Measurements from ENCODE around the gene BACE1.
"Not testable (repeated sequence)": the region's sequence is repeated elsewhere in the genome, so short reads cannot be mapped to it uniquely, and the experiment has no call there.

Gene BACE1

GRCh38 chr11:117316197-117316961 is at the start of gene BACE1:
TSS of gene BACE1 (minus strand) at chr11:117316256. CDS start at chr11:117315795, 461 bp downstream.
- peak; percentile 36 for DNase-seq

- DNase-seq = no peak
Observed at GRCh38 chr11:117361432-117361831, 45.4 kb upstream of the BACE1 start.

- no peak for DNase-seq
Observed at GRCh38 chr11:117356126-117356890, 40.3 kb upstream of the BACE1 start.

- DNase-seq = no peak
Observed at GRCh38 chr11:117354550-117354949, 38.5 kb upstream of the BACE1 start.

- DNase-seq = no peak
Observed at GRCh38 chr11:117345039-117345438, 29.0 kb upstream of the BACE1 start.

GRCh38 chr11:117337076-117337475 is 21.0 kb upstream of the BACE1 start:
- no peak for DNase-seq

- DNase-seq = no peak
Observed at GRCh38 chr11:117335399-117335798, 19.3 kb upstream of the BACE1 start.

- no peak for DNase-seq
Observed at GRCh38 chr11:117334896-117335295, 18.8 kb upstream of the BACE1 start.

- no peak for DNase-seq
Observed at GRCh38 chr11:117333917-117334316, 17.9 kb upstream of the BACE1 start.

GRCh38 chr11:117332843-117333242 is 16.8 kb upstream of the BACE1 start:
- no peak for DNase-seq

GRCh38 chr11:117328375-117329010 is 12.4 kb upstream of the BACE1 start:
- DNase-seq = peak; percentile 22

GRCh38 chr11:117327567-117328374 is 11.7 kb upstream of the BACE1 start, which contains the start of gene CEP164:
TSS of gene CEP164 (plus strand) at chr11:117327854. CDS start at chr11:117338587, 10,733 bp downstream.
- peak; percentile 96 for DNase-seq

GRCh38 chr11:117327255-117327566 is 11.2 kb upstream of the BACE1 start:
- DNase-seq = not testable (repeated sequence)

GRCh38 chr11:117319214-117319840 is 3.3 kb upstream of the BACE1 start:
- no peak for DNase-seq

GRCh38 chr11:117318738-117319137 is 2.7 kb upstream of the BACE1 start:
- no peak for DNase-seq

- peak; percentile 10 for DNase-seq
Observed at GRCh38 chr11:117315285-117316196, 515 bp downstream of the BACE1 start.

GRCh38 chr11:117314840-117315239 is 1.2 kb downstream of the BACE1 start:
- no peak for DNase-seq

- DNase-seq = no peak
Observed at GRCh38 chr11:117313828-117314768, 2.0 kb downstream of the BACE1 start.

- no peak for DNase-seq
Observed at GRCh38 chr11:117313091-117313490, 3.0 kb downstream of the BACE1 start.

GRCh38 chr11:117309310-117309709 is 6.7 kb downstream of the BACE1 start:
- DNase-seq = no peak

Data from activated CD4-positive, alpha-beta T cell treated with anti-CD3 and anti-CD28 coated beads for 48 hours (primary cell).